Activated T-cell treated with anti-CD3 and anti-CD28 coated beads for 48 hours (primary cell): ENCODE results near the gene RNF166.
"Not testable (repeated sequence)": the region's sequence is repeated elsewhere in the genome, so short reads cannot be mapped to it uniquely, and the experiment has no call there.

Source experiments
- DNase-seq: peaks from one replicate; pipeline ENCODE4 v3.0.0-alpha.2; 2020; ENCODE audit warnings: low read depth

The RNF166 gene

GRCh38 chr16:88673716-88674379, 32.4 kb downstream of the RNF166 start:
- no peak for DNase-seq

GRCh38 chr16:88672776-88673175, 33.4 kb downstream of the RNF166 start:
- no peak for DNase-seq

GRCh38 chr16:88671806-88672205, 34.4 kb downstream of the RNF166 start:
- DNase-seq, result no peak

GRCh38 chr16:88669980-88670379, 36.2 kb downstream of the RNF166 start:
- no peak for DNase-seq

GRCh38 chr16:88669493-88669892, 36.7 kb downstream of the RNF166 start:
- DNase-seq, result not testable (repeated sequence)

GRCh38 chr16:88667461-88667860, 38.7 kb downstream of the RNF166 start:
- no peak for DNase-seq

GRCh38 chr16:88665570-88665969, 40.6 kb downstream of the RNF166 start:
- DNase-seq, result no peak

GRCh38 chr16:88665148-88665547, 41.1 kb downstream of the RNF166 start:
- DNase-seq, result no peak

GRCh38 chr16:88662843-88663606, 43.2 kb downstream of the RNF166 start, which contains the start of gene MVD:
MVD (minus strand) TSS chr16:88663091; CDS start chr16:88663080, 11 bp downstream.
- DNase-seq, result peak; percentile 94

- no peak for DNase-seq
Measured at GRCh38 chr16:88662222-88662842, 43.9 kb downstream of the RNF166 start.

- no peak for DNase-seq
Measured at GRCh38 chr16:88661468-88661867, 44.7 kb downstream of the RNF166 start.

- DNase-seq, result no peak
Measured at GRCh38 chr16:88659160-88659559, 47.0 kb downstream of the RNF166 start.

- no peak for DNase-seq
Measured at GRCh38 chr16:88658714-88659113, 47.5 kb downstream of the RNF166 start.

GRCh38 chr16:88657371-88657770, 48.8 kb downstream of the RNF166 start:
- no peak for DNase-seq

GRCh38 chr16:88656291-88656980, 49.8 kb downstream of the RNF166 start:
- no peak for DNase-seq

GRCh38 chr16:88655733-88656281, 50.4 kb downstream of the RNF166 start:
- no peak for DNase-seq

GRCh38 chr16:88655053-88655732, 51.0 kb downstream of the RNF166 start:
- DNase-seq, result no peak

- DNase-seq, result no peak
Measured at GRCh38 chr16:88654363-88655052, 51.7 kb downstream of the RNF166 start.

GRCh38 chr16:88653596-88654362, 52.4 kb downstream of the RNF166 start:
- no peak for DNase-seq

- no peak for DNase-seq
Measured at GRCh38 chr16:88653101-88653500, 53.1 kb downstream of the RNF166 start.
